ENCODE data around the gene SLC22A7. TPM values are rescaled to one million over a fixed set of nuclear protein-coding genes. Genes with fewer than 3 reads are reported as not detected.
"Not testable (repeated sequence)": the region's sequence is repeated elsewhere in the genome, so short reads cannot be mapped to it uniquely, and the experiment has no call there.

Gene SLC22A7
- total RNA-seq, 1 donor from 2014 or later, result not detected

DNA sequence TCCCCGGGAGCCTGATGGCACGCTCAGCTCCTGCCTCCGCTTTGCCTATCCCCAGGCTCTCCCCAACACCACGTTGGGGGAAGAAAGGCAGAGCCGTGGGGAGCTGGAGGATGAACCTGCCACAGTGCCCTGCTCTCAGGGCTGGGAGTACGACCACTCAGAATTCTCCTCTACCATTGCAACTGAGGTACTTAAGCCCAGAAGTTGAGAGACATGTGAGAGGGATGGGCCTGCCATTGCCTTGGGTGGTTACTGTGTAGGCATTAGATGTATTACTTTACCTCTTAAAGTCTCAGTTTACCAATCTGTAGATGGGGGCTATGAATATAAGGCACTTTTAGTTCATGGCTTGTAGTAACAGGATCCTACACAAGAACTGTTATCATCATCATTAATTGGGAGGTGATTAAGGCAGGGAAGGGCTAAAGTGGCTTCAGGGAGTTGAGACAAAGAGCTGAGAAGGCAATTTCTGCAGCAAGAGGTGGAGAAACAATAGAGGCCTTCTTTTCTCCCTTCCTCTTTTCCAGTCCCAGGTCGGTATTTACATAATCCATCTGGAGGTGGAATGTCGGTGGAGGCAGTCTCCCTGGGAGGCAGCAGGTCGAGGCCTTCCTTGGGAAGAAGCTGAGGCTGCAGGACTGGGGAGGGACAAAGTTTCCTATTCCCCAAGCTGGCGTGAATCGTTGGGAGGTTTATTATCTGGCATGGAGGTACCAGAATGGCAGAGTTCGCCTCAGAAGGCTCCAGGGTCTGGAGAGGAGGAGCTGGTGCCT is 691 bp downstream of the SLC22A7 start:
- H3K36me3 Mint-ChIP-seq (ENCODE audit: low read depth, unreplicated experiment), result no peaks in the 10 kb centered on the region
- peaks cover 8% of the 10 kb centered on the region for H3K27me3 Mint-ChIP-seq (ENCODE audit: unreplicated experiment)
- no peak for DNase-seq (ENCODE audit: low spot score)
- TF ChIP-seq, protein P1, sequence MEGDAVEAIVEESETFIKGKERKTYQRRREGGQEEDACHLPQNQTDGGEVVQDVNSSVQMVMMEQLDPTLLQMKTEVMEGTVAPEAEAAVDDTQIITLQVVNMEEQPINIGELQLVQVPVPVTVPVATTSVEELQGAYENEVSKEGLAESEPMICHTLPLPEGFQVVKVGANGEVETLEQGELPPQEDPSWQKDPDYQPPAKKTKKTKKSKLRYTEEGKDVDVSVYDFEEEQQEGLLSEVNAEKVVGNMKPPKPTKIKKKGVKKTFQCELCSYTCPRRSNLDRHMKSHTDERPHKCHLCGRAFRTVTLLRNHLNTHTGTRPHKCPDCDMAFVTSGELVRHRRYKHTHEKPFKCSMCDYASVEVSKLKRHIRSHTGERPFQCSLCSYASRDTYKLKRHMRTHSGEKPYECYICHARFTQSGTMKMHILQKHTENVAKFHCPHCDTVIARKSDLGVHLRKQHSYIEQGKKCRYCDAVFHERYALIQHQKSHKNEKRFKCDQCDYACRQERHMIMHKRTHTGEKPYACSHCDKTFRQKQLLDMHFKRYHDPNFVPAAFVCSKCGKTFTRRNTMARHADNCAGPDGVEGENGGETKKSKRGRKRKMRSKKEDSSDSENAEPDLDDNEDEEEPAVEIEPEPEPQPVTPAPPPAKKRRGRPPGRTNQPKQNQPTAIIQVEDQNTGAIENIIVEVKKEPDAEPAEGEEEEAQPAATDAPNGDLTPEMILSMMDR (IDR thresholded peaks at IDR 0.05; ENCODE audit: unreplicated experiment), result no peak
- no peaks in the 10 kb centered on the region for H3K4me1 Mint-ChIP-seq (ENCODE audit: unreplicated experiment)
- H3K9me3 Mint-ChIP-seq (ENCODE audit: unreplicated experiment), result no peaks in the 10 kb centered on the region
- H3K27ac Mint-ChIP-seq (ENCODE audit: unreplicated experiment), result no peak overlapping the region
- peak overlapping the region; percentile 29 for H3K4me3 Mint-ChIP-seq (ENCODE audit: unreplicated experiment)

DNA sequence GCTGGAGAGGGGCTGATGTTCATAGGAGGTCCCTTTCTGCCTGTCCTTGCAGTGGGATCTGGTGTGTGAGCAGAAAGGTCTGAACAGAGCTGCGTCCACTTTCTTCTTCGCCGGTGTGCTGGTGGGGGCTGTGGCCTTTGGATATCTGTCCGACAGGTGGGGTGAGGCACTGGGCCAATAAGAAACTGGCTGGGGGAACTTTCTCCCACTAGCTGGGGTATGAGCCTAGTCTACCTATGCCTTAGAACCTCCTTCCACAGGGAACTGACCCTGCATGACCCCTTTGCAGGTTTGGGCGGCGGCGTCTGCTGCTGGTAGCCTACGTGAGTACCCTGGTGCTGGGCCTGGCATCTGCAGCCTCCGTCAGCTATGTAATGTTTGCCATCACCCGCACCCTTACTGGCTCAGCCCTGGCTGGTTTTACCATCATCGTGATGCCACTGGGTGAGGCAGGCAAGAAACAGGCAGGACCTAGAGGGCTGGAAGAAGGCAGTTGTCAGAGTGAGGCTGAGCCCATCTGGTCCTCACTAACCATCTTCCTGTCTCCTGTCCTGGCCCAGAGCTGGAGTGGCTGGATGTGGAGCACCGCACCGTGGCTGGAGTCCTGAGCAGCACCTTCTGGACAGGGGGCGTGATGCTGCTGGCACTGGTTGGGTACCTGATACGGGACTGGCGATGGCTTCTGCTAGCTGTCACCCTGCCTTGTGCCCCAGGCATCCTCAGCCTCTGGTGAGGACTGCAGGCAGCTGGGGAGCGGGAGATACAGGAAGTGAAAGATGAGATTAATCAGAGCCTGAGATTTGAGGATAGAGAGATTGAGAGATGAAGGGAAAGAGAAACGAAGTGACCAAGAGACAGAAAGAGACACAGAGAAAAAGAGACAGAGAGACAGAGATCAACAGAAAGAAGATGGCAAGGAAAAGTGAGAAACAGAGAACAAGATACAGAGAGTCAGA is 1.6 kb downstream of the SLC22A7 start:
- peaks cover 8% of the 10 kb centered on the region for H3K27me3 Mint-ChIP-seq (ENCODE audit: unreplicated experiment)
- DNase-seq (ENCODE audit: low spot score), result no peak
- no peak overlapping the region for H3K27ac Mint-ChIP-seq (ENCODE audit: unreplicated experiment)
- TF ChIP-seq, protein P1 (IDR thresholded peaks at IDR 0.05; ENCODE audit: unreplicated experiment), result no peak
- no peaks in the 10 kb centered on the region for H3K36me3 Mint-ChIP-seq (ENCODE audit: low read depth, unreplicated experiment)
- no peak overlapping the region for H3K4me3 Mint-ChIP-seq (ENCODE audit: unreplicated experiment)
- no peaks in the 10 kb centered on the region for H3K9me3 Mint-ChIP-seq (ENCODE audit: unreplicated experiment)
- H3K4me1 Mint-ChIP-seq (ENCODE audit: unreplicated experiment), result no peaks in the 10 kb centered on the region

DNA sequence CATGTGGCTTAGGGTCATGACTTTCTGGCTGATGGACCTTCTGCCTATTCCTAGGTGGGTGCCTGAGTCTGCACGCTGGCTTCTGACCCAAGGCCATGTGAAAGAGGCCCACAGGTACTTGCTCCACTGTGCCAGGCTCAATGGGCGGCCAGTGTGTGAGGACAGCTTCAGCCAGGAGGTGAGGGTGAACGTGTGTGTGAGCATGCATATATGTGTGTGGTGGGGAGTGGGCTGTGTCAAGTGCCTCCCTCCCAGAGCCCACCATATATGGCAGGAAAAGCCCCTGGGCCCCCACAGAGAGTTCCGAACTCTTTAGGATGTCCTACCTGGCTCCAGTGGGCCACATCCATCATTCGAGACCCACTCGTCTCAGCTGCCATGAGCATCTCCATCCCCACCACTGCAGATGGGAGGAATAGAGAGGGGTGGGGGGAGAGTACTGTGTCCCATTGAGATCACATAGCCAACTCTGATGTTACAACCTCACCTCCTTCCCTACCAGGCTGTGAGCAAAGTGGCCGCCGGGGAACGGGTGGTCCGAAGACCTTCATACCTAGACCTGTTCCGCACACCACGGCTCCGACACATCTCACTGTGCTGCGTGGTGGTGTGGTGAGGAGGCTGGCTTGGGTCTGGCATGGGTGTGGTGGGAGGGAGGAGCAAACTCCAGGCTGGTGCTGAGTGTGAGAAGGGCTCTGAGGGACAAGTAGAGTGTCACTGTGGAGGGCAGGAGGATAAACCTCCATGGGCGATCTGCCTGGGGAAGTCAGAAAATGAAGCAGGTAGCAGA is 3.2 kb downstream of the SLC22A7 start:
- no peaks in the 10 kb centered on the region for H3K36me3 Mint-ChIP-seq (ENCODE audit: low read depth, unreplicated experiment)
- TF ChIP-seq, protein P1 (IDR thresholded peaks at IDR 0.05; ENCODE audit: unreplicated experiment), result no peak
- DNase-seq (ENCODE audit: low spot score), result no peak
- peaks cover 8% of the 10 kb centered on the region for H3K27me3 Mint-ChIP-seq (ENCODE audit: unreplicated experiment)
- no peaks in the 10 kb centered on the region for H3K4me1 Mint-ChIP-seq (ENCODE audit: unreplicated experiment)
- H3K4me3 Mint-ChIP-seq (ENCODE audit: unreplicated experiment), result no peak overlapping the region
- H3K9me3 Mint-ChIP-seq (ENCODE audit: unreplicated experiment), result no peaks in the 10 kb centered on the region
- no peak overlapping the region for H3K27ac Mint-ChIP-seq (ENCODE audit: unreplicated experiment)

DNA sequence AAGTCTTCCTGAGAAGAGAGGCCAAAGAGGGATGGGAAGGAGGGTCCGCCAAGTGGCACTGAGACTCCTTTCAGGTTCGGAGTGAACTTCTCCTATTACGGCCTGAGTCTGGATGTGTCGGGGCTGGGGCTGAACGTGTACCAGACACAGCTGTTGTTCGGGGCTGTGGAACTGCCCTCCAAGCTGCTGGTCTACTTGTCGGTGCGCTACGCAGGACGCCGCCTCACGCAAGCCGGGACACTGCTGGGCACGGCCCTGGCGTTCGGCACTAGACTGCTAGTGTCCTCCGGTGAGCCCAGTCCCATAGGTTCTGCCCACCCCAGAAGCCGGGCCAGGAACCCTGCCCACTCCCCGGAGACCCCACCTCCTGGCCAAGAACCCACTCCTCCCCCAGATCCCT is 4.1 kb downstream of the SLC22A7 start:
- H3K27ac Mint-ChIP-seq (ENCODE audit: unreplicated experiment), result no peak overlapping the region
- H3K4me3 Mint-ChIP-seq (ENCODE audit: unreplicated experiment), result no peak overlapping the region
- TF ChIP-seq, protein P1 (IDR thresholded peaks at IDR 0.05; ENCODE audit: unreplicated experiment), result no peak
- no peak for DNase-seq (ENCODE audit: low spot score)
- no peaks in the 10 kb centered on the region for H3K4me1 Mint-ChIP-seq (ENCODE audit: unreplicated experiment)
- H3K9me3 Mint-ChIP-seq (ENCODE audit: unreplicated experiment), result no peaks in the 10 kb centered on the region
- H3K27me3 Mint-ChIP-seq (ENCODE audit: unreplicated experiment), result peaks cover 6% of the 10 kb centered on the region
- no peaks in the 10 kb centered on the region for H3K36me3 Mint-ChIP-seq (ENCODE audit: low read depth, unreplicated experiment)

DNA sequence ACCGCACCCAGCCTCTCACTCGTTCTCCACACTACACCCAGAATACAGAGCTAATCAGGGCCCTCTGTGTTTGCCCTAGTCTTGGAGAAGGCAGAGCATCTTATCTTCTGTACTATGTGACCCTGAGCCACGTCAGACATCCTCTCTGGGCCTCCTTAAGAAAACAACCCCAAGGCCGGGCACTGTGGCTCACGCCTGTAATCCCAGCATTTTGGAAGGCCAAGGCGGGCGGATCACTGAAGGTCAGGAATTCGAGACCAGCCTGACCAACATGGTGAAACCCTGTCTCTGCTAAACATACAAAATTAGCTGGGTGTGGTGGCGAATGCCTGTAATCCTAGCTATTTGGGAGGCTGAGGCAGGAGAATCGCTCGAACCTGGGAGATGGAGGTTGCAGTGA is 4.9 kb downstream of the SLC22A7 start:
- not testable (repeated sequence) for H3K4me3 Mint-ChIP-seq (ENCODE audit: unreplicated experiment); H3K9me3 Mint-ChIP-seq (ENCODE audit: unreplicated experiment); DNase-seq (ENCODE audit: low spot score); H3K27ac Mint-ChIP-seq (ENCODE audit: unreplicated experiment); H3K36me3 Mint-ChIP-seq (ENCODE audit: low read depth, unreplicated experiment); H3K4me1 Mint-ChIP-seq (ENCODE audit: unreplicated experiment); H3K27me3 Mint-ChIP-seq (ENCODE audit: unreplicated experiment)

Measured in endothelial cell (in vitro differentiated cells).